ENCODE data around the gene CAMTA1.

Gene CAMTA1

GRCh38 chr1:7068552-7068951, 283.3 kb downstream of the CAMTA1 start:
- DNase-seq (ENCODE audit: low read depth in 1 of 2, low spot score in 1 of 2) = no peak
- in situ Hi-C loops (cut with HindIII; ENCODE audit: low pct_unique_long_range_greater_than_20kb, low sequenced_read_pairs) = no loop called here
- no peak for TF ChIP-seq JUND (IDR thresholded peaks at IDR 0.05; ENCODE audit: low read depth)

GRCh38 chr1:7069931-7070330, 284.7 kb downstream of the CAMTA1 start:
- no peak for TF ChIP-seq JUND (IDR thresholded peaks at IDR 0.05; ENCODE audit: low read depth)
- no peak for DNase-seq (ENCODE audit: low read depth in 1 of 2, low spot score in 1 of 2)
- in situ Hi-C loops (cut with HindIII; ENCODE audit: low pct_unique_long_range_greater_than_20kb, low sequenced_read_pairs) = no loop called here

- in situ Hi-C loops (cut with HindIII; ENCODE audit: low pct_unique_long_range_greater_than_20kb, low sequenced_read_pairs) = no loop called here
- TF ChIP-seq JUND (IDR thresholded peaks at IDR 0.05; ENCODE audit: low read depth) = no peak
- peak; percentile 45 to 61 for DNase-seq (ENCODE audit: low read depth in 1 of 2, low spot score in 1 of 2)
These were observed 285.3 kb downstream of the CAMTA1 start for GRCh38 chr1:7070389-7071029.

- in situ Hi-C loops (cut with HindIII; ENCODE audit: low pct_unique_long_range_greater_than_20kb, low sequenced_read_pairs) = no loop called here
- no peak for TF ChIP-seq JUND (IDR thresholded peaks at IDR 0.05; ENCODE audit: low read depth)
- no peak for DNase-seq (ENCODE audit: low read depth in 1 of 2, low spot score in 1 of 2)
These were observed 290.9 kb downstream of the CAMTA1 start for GRCh38 chr1:7076117-7076516.

- no peak for DNase-seq (ENCODE audit: low read depth in 1 of 2, low spot score in 1 of 2)
- in situ Hi-C loops (cut with HindIII; ENCODE audit: low pct_unique_long_range_greater_than_20kb, low sequenced_read_pairs) = no loop called here
- no peak for TF ChIP-seq JUND (IDR thresholded peaks at IDR 0.05; ENCODE audit: low read depth)
These were observed 291.3 kb downstream of the CAMTA1 start for GRCh38 chr1:7076572-7076971.

- in situ Hi-C loops (cut with HindIII; ENCODE audit: low pct_unique_long_range_greater_than_20kb, low sequenced_read_pairs) = no loop called here
- TF ChIP-seq JUND (IDR thresholded peaks at IDR 0.05; ENCODE audit: low read depth) = no peak
- DNase-seq (ENCODE audit: low read depth in 1 of 2, low spot score in 1 of 2) = no peak
These were observed 291.9 kb downstream of the CAMTA1 start for GRCh38 chr1:7077136-7077535.

- in situ Hi-C loops (cut with HindIII; ENCODE audit: low pct_unique_long_range_greater_than_20kb, low sequenced_read_pairs) = no loop called here
- DNase-seq (ENCODE audit: low read depth in 1 of 2, low spot score in 1 of 2) = no peak
- TF ChIP-seq JUND (IDR thresholded peaks at IDR 0.05; ENCODE audit: low read depth) = no peak
These were observed 292.7 kb downstream of the CAMTA1 start for GRCh38 chr1:7077970-7078369.

GRCh38 chr1:7079637-7080036, 294.4 kb downstream of the CAMTA1 start:
- no peak for TF ChIP-seq JUND (IDR thresholded peaks at IDR 0.05; ENCODE audit: low read depth)
- in situ Hi-C loops (cut with HindIII; ENCODE audit: low pct_unique_long_range_greater_than_20kb, low sequenced_read_pairs) = no loop called here
- DNase-seq (ENCODE audit: low read depth in 1 of 2, low spot score in 1 of 2) = no peak

- no peak for TF ChIP-seq JUND (IDR thresholded peaks at IDR 0.05; ENCODE audit: low read depth)
- no peak for DNase-seq (ENCODE audit: low read depth in 1 of 2, low spot score in 1 of 2)
- in situ Hi-C loops (cut with HindIII; ENCODE audit: low pct_unique_long_range_greater_than_20kb, low sequenced_read_pairs) = no loop called here
These were observed 299.1 kb downstream of the CAMTA1 start for GRCh38 chr1:7084232-7084894.

GRCh38 chr1:7085521-7085920, 300.3 kb downstream of the CAMTA1 start:
- no peak for TF ChIP-seq JUND (IDR thresholded peaks at IDR 0.05; ENCODE audit: low read depth)
- DNase-seq (ENCODE audit: low read depth in 1 of 2, low spot score in 1 of 2) = no peak
- in situ Hi-C loops (cut with HindIII; ENCODE audit: low pct_unique_long_range_greater_than_20kb, low sequenced_read_pairs) = no loop called here

GRCh38 chr1:7086106-7086505, 300.9 kb downstream of the CAMTA1 start:
- no peak for TF ChIP-seq JUND (IDR thresholded peaks at IDR 0.05; ENCODE audit: low read depth)
- in situ Hi-C loops (cut with HindIII; ENCODE audit: low pct_unique_long_range_greater_than_20kb, low sequenced_read_pairs) = no loop called here
- DNase-seq (ENCODE audit: low read depth in 1 of 2, low spot score in 1 of 2) = no peak

GRCh38 chr1:7087888-7088287, 302.6 kb downstream of the CAMTA1 start:
- no peak for TF ChIP-seq JUND (IDR thresholded peaks at IDR 0.05; ENCODE audit: low read depth)
- in situ Hi-C loops (cut with HindIII; ENCODE audit: low pct_unique_long_range_greater_than_20kb, low sequenced_read_pairs) = no loop called here
- no peak for DNase-seq (ENCODE audit: low read depth in 1 of 2, low spot score in 1 of 2)

- in situ Hi-C loops (cut with HindIII; ENCODE audit: low pct_unique_long_range_greater_than_20kb, low sequenced_read_pairs) = no loop called here
- no peak for TF ChIP-seq JUND (IDR thresholded peaks at IDR 0.05; ENCODE audit: low read depth)
- DNase-seq (ENCODE audit: low read depth in 1 of 2, low spot score in 1 of 2) = no peak
These were observed 304.2 kb downstream of the CAMTA1 start for GRCh38 chr1:7089497-7089896.

- no peak for TF ChIP-seq JUND (IDR thresholded peaks at IDR 0.05; ENCODE audit: low read depth)
- no peak for DNase-seq (ENCODE audit: low read depth in 1 of 2, low spot score in 1 of 2)
- in situ Hi-C loops (cut with HindIII; ENCODE audit: low pct_unique_long_range_greater_than_20kb, low sequenced_read_pairs) = no loop called here
These were observed 308.0 kb downstream of the CAMTA1 start for GRCh38 chr1:7093297-7093696.
